NCI-H748 treated with DMSO at 0.1 percent for 48 hours (cell line): ENCODE measurements around the gene SYTL2.

ENCODE experiments used
- DNase-seq: peaks from one replicate; lab custom pipeline; 2025; lab: John Stamatoyannopoulos, UW

The SYTL2 gene

DNA sequence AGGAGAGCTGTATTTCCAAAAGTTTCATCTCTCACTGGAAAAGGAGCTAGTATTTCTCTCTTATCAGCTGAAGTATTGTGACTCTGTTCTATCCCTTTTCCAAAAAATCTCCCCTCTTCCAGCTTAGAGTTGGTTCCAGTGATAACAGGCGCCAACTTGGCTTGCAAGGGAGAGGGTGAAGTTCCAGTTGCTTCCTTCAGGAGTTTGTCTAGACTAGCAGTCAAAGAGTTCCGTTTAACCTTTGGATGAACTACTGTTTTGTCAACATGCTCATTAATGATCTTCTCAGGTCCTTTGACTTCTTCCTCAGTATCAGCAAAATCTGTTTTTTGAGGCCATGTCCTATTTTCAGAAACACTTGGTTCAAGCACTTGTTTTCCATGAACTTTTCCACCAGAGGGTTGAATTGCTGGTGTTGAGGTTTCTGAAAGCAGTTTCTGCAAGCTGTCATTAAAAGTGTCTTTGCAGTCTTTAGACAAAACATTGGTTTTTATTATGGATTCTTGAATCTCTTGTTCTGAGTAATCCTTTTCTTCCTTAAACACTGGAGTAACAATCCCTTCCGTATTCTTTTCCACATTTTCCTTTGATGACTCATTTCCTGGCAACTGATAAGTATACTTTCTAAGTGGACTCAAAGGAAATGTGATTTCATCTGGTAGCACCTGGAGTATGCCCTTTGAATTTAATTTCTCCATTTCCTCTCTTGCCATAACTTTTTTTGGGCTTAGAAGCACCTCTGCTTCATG, 85.3 kb downstream of the SYTL2 start:
- DNase-seq: no peak

DNA sequence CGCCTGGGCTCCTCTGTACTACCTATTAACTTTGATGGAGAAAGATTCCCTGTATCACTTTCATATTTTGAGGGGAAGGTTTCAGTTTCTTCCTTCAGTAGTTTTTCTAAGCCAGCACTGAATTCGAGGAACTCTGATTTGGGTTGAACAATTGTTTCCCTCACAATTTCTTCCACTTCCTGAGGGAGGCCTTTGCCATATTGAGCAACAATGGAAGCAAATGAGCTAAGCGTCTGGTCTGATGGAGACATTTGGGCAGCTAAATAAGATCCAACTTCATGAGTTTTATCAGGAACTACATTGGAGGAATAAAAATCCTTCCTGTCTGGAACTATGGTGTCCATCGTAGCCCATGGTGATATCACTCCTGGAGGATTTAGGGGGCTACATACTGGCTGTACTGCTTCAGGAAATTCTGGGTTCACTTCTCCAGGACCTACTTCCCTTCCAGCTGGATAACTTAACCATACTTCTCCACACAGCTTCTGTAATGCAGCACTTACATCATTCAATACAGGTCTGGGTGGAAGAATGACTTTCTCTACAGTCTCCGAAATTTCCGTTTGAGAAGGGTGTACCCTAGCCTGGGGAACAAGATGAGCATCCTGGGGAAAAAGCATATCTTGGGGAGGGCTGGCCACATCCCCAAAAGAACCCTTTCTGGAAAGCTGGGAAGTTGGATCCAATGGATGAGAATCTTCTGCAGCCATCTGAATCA, 86.0 kb downstream of the SYTL2 start:
- DNase-seq: no peak

DNA sequence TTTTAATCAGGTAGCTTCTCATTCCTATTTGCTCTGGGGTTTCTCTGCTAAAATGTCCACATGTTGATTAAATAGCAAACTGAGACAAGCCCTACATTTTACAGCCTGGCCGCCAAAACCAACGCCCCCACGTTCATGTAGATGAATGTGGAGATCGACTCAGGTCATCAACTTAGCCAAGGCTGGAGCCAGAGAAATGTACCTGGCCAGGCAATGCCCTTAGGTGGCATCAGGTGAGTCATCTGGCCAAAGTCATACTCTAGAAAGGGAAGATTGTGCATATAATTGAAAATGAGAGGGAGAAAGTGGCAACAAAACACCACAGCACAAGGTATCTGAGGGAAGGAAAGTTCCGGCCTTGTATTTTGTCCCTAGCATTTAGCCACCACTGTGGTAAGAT, 87.9 kb downstream of the SYTL2 start:
- no peak for DNase-seq

DNA sequence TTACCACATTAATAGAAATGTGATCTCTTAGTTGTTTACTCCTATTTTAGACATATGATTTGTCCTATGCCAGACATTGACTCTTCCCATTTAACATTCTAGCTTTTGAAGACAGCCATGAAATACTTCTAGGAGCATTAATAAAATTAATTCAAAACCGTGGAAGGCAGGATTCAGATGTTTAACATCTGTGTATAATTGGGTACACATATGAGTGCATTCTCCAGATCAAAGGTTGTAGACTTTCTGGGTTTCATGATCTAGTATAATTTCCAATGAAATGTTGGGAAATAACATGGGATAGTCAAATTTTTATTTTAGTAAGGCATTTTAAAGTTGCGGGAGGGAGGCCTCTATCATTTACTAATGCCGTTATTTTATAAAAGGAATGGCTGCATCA, 89.8 kb downstream of the SYTL2 start:
- no peak for DNase-seq

DNA sequence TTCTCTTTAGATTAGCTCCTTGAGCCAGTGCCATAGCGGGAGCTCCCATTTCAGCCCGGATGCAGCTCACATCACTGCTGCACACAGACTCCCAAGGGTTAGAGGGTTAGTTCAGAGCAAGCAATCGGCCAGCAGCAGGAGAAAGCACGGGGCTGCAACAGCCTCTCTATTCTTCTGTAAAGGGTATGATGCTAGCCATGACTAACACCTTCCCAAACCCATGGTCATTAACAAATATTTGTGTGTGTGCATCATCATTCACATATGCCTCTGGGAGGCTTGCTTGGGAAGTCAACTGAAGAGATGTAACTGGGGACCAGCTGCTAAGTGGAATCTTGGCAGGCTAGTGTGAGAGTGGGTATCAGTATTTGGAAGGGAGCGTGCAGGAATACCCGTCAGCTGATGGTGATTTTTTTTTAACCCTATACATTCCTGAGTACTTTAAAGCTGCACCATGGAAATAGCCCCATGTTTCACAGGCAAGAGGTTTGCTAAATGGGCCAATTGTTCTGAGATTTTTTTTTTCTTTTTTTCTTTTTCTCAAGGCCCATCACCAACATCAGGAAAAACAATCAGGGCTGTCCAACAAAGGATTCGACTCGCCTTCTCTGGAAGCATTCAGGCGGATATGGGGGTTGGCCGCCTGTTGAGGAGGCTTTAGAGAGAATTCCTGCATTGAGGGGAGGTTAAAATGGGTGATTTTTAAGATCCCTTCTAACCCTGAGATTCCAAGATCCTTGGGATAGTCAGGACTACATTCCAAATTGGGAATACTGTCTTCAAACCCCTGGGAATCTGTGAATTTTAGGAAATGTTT, 91.7 kb downstream of the SYTL2 start:
- no peak for DNase-seq

DNA sequence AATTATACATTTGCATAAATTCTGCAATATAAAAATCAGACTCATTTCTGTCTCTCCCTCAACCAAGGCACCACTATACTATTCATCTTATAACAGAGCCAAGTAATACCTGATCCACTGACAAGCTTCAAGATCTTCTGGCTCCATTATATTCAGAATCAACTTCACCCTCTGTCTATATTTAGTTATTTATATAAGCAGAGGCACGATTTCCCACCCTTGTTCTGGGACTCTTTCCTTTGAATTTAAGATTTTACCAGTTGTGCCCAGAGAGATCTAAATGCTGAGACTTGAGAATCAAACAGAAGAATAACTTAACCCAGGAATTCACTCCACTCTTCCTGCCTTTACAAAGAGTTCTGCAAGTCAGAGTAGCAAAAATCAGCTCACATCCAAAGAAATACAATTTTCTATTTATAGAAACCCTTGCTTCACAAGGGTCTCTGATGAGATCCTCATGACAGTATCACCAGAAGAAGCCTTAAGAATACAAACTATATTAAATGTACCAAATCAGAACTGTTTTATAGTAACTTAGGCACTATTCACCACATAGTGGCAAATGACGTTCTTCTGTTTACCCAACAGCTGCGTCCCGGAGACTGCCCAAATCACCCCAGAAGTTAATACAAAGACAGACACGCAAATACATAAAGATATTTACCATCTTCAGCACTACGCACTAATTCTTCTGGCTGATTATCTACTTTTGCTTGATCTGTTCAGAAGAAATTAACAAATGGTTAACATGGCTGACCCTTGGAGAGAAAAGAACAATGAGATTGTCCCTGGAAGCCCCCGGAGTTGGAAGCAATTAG, 92.6 kb downstream of the SYTL2 start:
- DNase-seq: no peak

DNA sequence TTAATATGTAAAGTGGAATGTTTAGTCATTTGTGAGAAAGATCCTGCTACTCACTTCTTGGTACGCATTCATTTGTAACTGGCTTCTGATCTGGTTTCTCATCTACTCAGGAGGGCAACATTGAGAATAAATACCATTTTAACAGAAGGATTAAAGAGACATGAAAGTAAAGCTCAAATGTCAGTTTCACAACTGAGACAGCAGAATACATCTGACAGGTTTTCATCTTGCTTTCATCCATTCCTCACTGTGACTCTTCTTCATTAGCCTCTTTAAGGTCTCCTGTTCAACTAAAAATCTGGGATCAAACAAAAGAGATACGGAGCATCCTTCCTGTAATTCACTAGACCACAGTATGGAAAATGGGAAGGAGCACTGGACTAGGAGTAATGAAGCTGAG, 93.5 kb downstream of the SYTL2 start:
- DNase-seq: no peak

DNA sequence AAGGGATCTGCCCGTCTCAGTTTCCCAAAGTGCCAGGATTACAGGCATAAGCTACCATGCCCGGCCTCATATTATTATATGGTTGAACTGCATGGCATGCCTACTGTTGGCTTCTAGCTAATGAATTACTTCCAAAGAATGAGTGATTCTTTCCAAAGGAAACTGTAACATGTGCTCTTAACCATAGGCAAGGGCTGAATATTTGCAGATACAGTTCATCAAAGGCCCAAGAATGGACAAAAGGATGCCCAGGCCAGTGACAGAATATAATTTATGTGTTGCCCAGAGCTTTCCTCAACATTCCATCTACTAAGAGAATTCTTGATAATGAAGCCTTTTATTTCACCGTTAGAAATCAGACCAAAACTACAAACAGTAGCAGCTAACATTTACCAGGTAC, 98.0 kb downstream of the SYTL2 start:
- DNase-seq: no peak

DNA sequence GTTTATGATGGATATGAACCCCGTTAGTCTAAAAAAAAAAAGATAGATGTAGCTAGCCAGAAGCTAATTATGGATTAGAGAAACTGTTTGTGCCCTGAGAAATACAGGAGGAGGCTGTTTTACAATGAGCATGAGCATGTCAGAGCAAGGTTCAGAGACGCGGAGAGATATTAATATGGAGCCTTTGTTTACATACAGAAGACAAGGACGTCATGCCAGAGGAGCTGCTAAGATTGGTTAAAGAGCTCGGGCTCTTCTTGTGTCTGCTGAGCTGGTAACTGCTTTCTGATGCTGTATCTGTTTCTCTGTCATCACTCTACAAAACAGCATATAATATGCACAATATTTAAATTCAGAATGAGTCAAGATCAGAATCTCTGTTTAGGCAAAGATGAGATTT, 100.0 kb downstream of the SYTL2 start:
- no peak for DNase-seq

DNA sequence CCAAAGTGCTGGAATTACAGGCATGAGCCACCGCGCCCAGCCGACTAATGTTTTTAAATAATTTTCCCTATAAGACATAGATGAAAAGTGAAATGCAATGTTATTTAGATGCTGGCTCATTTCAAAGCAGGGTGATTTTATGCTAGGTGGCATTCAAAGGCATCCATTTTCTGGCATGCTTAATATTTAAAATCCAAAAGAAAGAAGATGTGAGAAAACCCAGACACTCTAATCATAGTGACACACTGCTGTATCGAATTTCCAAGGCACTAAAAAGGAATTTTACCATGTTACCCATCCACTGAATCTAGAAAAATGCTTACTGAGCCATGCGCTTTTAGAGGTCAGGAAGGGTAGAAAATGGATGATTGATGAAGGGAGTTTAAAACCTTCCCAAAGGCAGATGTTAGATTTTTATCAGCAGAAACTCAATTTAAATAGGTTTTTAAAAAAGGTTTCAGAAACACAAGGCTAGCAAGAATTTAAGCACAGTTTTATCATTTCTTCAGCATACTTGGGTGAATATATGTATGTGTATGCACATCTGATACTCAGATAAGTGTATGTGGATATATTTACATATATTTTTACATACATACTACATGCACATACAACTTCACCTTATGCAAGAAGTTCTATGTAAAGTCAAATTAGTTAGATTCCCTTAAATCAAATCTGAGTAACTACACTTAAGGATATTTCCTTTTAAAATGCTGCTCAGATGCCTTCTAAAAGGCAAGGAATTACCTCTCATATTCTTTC, 100.8 kb downstream of the SYTL2 start:
- no peak for DNase-seq

DNA sequence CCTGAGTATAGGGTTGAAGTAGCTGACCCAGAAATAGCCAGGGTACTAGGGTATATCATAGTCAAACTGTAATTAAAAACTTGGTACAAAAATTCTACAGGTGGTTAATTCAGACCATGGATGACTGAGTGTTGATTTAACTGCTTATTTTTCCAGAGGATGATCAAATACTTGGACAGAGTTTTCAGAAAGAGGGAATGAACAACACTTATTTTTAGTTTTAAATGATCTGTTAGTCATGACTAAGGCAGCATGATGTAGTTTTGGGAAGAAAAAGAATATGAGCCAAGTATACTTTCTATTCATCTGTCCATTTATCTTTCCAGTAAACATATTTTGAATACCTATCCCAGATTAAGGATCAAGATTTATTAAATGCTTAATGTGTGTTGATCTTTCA, 105.1 kb downstream of the SYTL2 start:
- DNase-seq: no peak

DNA sequence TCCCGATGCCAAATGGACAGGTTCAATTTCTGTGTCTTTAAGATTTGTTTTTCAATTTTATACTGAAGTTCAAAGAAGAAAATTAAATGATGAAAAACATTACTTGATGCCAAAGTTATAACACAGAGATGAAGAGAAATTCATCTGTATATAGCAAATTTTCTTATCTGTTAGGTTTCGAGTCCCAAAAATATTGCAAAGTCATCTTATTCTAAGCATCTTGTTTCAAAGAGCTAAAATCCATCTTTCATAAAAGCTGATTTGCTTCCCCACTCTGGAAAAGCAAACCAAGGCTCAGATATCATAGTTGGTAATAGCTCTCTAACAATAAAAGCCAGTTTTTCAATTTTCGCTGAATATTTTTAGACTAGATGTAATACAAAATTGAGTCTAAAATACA, 106.0 kb downstream of the SYTL2 start:
- no peak for DNase-seq

DNA sequence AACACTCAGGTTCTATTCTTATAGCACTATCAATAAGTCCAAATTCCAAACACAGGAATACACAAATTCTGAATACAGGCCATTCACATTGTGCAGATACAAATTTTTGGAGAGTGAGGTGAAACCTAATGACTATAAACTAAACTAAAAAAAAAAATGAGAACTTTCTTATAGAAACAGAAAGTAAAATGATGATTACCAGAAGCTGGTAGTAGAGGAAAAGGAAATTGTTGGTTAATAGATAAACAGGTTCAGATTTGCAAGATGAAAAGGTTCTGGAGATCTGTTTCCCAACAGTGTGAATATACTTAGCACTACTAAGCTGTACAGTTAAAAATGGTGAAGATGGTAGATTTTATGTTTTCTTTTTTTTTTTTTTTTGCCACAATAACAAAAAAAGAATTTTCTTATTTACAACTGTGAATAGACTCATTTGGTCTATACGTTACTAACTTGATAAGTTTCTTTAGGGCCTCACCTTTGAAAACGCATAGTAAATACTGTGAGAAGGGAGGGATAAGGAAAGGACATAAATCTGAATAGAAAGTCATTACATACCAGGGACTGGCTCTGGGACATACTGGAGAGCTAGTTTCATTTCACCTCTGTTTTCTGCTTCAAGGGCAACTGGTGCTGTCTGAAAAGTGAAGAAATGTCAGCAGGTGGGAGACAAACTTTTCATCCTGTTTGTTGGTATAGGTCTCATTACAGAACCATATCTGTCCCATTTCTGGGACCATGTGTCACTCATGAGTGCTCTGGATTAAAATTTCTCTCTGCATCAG, 110.8 kb downstream of the SYTL2 start:
- no peak for DNase-seq

DNA sequence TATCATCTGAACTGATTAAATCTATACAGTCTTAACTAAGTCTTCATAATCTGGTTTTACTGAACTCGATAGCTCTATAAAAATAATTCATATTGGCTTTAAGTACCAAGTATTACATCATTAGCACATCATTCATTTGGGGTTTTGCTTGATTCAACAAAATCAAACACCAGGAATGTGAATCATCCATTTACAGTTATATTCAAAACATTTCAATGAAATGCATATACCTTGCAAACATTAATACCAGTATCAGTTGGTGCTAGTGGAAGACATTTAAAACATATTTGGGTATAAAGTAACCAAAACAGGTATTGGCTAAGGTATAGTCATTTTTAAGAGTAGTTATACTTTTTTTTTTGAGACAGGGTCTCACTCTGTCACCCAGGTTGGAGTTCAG, 112.7 kb downstream of the SYTL2 start:
- DNase-seq: no peak

DNA sequence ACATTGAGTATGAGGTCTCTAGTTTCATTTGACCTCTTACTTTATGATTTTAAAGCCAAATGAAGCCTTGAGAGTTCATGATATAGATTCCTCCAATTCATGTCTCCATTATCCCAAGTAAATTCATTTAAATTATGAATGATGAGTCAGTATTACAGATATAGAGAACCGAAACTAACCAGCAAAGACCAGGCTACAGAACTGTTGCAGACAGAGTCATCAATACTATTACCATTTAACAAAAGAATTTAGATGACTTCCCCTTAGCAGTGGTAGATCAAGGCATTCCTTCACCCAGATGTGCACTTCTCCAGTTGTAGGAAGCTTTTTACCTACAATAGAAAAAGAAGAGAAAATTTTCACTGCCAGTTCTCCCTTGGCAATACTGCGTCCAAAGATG, 113.2 kb downstream of the SYTL2 start:
- DNase-seq: no peak

DNA sequence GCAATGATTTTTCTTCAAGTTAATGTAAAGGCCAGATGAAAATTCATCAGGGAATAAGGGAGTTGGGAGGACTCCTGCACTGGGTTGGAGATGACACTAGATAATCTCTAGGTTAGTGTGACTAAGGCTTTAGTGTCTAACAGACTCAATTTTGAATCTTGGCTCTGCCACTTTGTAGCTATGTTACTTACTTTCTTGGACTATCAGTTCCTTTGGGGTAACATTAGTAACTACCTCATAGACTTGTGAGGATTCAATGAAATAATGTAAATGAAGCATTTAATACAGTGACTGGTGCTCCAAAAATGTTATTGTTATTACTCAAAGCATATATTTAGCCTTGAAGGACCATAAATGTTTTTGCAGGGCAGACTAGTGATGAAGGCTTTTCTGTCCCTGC, 115.4 kb downstream of the SYTL2 start:
- DNase-seq: no peak

DNA sequence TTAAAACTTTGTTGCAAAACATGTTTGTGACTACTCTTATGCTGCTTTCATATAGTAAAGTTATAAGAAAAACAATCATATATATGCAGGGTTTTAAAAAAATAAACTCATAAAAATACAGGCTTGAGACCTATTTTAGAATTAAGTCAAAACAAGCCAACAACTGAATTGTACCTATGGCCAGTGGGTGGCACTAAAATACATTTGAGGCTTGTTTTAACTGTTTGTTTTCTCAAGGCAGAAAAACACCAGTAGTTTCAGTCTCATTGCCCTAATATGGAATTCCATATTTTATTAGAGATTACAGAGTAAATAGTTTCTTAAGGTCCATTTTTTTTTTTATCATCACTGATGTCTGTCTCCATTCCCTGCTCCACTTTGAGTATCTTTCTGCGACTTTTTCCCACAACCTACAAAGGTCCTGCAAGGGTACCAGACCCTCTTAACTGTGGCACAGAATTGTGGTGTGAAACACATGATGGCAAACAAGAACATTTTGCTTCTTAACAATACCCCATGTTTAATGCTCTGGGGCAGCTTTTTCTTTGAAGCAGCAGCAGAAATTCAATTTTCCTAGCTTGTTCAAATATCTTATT, 116.5 kb downstream of the SYTL2 start:
- no peak for DNase-seq

DNA sequence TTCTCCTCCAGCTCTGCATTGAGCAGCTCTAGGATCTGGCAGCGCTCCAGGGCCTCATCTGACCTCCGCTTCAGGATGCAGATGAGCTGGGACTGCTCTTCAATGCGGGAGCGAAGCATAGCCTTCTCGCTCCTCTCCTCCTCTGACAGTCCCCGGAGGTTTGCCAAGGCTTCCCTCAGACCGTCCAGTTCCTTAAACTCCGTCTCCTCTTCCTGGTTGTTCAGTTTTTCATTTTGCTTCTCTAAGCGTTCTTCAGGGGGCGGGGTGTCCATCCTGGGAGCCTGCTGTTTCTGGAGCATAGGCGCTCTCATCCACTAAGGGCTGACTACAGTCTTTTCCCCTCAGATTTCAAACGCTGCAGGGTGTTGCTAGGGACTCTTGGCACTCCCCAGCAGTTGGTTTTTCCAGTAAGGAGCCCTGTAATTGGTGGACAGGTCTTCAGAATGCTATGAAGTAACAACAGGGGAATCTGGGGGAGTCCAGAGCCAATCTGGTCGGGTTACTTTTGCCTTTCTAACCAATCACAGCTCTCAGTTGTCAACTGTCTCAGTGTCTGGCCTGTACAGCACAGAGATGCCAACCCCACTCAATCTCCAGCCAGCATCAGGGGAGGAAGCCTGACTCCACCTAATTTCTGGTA, 125.0 kb downstream of the SYTL2 start, which contains the start of gene CCDC89:
Gene CCDC89 (minus strand): TSS at position 376 of the 640 bp plus-strand sequence. CDS start 65 bp downstream, at position 311.
- peak; percentile 76 for DNase-seq

DNA sequence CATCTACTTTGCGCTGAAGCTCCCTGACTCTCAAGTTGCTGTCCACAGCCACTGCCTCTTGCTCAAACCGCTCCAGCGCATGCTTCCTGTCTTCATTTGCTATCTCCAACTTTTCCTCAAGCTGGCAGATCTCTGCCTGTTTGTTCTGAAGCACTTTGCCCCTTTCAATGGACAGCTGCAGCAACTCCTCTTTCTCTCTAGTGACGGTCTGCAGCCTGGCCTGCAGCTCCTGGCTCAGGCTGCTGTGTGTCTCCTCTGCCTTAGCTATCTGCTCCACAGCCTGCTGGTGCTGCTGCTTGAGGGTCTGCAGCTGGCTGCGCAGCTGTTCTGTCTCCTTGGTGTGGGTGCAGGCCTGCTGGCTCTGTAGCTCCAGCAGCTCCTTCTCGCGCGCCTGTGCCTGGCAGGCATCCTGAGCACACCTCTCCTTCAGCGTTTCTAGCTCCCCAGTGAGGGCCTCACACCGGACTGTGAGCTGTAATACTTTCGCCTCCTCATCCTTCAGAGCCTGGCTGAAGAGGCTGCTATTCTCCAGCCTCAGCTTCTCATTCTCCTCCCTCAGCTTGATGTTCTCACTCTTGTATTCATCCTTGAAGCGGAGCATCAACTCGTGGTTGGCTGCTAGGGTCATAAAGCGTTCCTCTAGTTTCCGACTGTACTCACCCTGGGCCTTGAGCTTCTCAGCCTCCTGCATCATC, 125.7 kb downstream of the SYTL2 start:
- no peak for DNase-seq
